Amniotic stem cell (primary cell): ENCODE data around the gene ATP8A2.

Source experiments
- DNase-seq: peaks from one replicate; lab custom pipeline; 2025; lab: John Stamatoyannopoulos, UW

Gene ATP8A2

GRCh38 chr13:25886438-25887214 lies 514.9 kb downstream of the ATP8A2 start:
- DNase-seq = peak; percentile 57

GRCh38 chr13:25887962-25888655 lies 516.3 kb downstream of the ATP8A2 start:
- DNase-seq = no peak

GRCh38 chr13:25890671-25891212 lies 519.0 kb downstream of the ATP8A2 start:
- DNase-seq = no peak

- no peak for DNase-seq
These were observed 527.2 kb downstream of the ATP8A2 start for GRCh38 chr13:25898991-25899390.

GRCh38 chr13:25899464-25899863 lies 527.7 kb downstream of the ATP8A2 start:
- DNase-seq = no peak

- DNase-seq = no peak
These were observed 528.2 kb downstream of the ATP8A2 start for GRCh38 chr13:25899952-25900351.

- DNase-seq = no peak
These were observed 529.9 kb downstream of the ATP8A2 start for GRCh38 chr13:25901460-25902376.

- no peak for DNase-seq
These were observed 530.7 kb downstream of the ATP8A2 start for GRCh38 chr13:25902455-25902854.

GRCh38 chr13:25902891-25903341 lies 531.1 kb downstream of the ATP8A2 start:
- no peak for DNase-seq

- no peak for DNase-seq
These were observed 533.1 kb downstream of the ATP8A2 start for GRCh38 chr13:25904830-25905229.

GRCh38 chr13:25905611-25906010 lies 533.8 kb downstream of the ATP8A2 start:
- DNase-seq = no peak

GRCh38 chr13:25906191-25906661 lies 534.5 kb downstream of the ATP8A2 start:
- DNase-seq = no peak

- no peak for DNase-seq
These were observed 536.6 kb downstream of the ATP8A2 start for GRCh38 chr13:25908366-25908765.

- DNase-seq = no peak
These were observed 538.5 kb downstream of the ATP8A2 start for GRCh38 chr13:25910243-25910642.

GRCh38 chr13:25910991-25911419 lies 539.2 kb downstream of the ATP8A2 start:
- DNase-seq = no peak

GRCh38 chr13:25912961-25913360 lies 541.2 kb downstream of the ATP8A2 start:
- DNase-seq = no peak

GRCh38 chr13:25915840-25916518 lies 544.2 kb downstream of the ATP8A2 start:
- DNase-seq = no peak

GRCh38 chr13:25920277-25920676 lies 548.5 kb downstream of the ATP8A2 start:
- no peak for DNase-seq

- no peak for DNase-seq
These were observed 549.2 kb downstream of the ATP8A2 start for GRCh38 chr13:25920931-25921330.

- no peak for DNase-seq
These were observed 550.6 kb downstream of the ATP8A2 start for GRCh38 chr13:25922376-25922775.
